Measurements from ENCODE around the gene HRH1. TPM values are rescaled to one million over a fixed set of nuclear protein-coding genes. Genes with fewer than 3 reads are reported as not detected.

HRH1 gene
- total and polyA plus RNA-seq, 8 donors: 4.5 to 6.7 (median 5.0) TPM

- intact Hi-C loops (cut with DNase I): no loop called here
- H3K36me3 ChIP-seq: no peaks in the 10 kb centered on the region
- no peaks in the 10 kb centered on the region for H3K9me3 ChIP-seq
- no peaks in the 10 kb centered on the region for H3K27me3 ChIP-seq
- no peak overlapping the region for H3K4me3 ChIP-seq
- DNase-seq (no peak), ATAC-seq (peak; percentile 66)
- no peak overlapping the region for H3K27ac ChIP-seq
- TF ChIP-seq CTCF (IDR thresholded peaks at IDR 0.05): no peak
- no peaks in the 10 kb centered on the region for H3K4me1 ChIP-seq
Observed at GRCh38 chr3:11167590-11167989, 13.3 kb downstream of the HRH1 start.

- H3K4me1 ChIP-seq: no peaks in the 10 kb centered on the region
- H3K4me3 ChIP-seq: no peak overlapping the region
- H3K27ac ChIP-seq: no peak overlapping the region
- no peak for TF ChIP-seq CTCF (IDR thresholded peaks at IDR 0.05)
- no peaks in the 10 kb centered on the region for H3K27me3 ChIP-seq
- ATAC-seq: no peak
- intact Hi-C loops (cut with DNase I): no loop called here
- DNase-seq: no peak
- no peaks in the 10 kb centered on the region for H3K9me3 ChIP-seq
- H3K36me3 ChIP-seq: no peaks in the 10 kb centered on the region
Observed at GRCh38 chr3:11168406-11168805, 14.1 kb downstream of the HRH1 start.

GRCh38 chr3:11168881-11169805, 14.8 kb downstream of the HRH1 start:
- intact Hi-C loops (cut with DNase I): no loop called here
- TF ChIP-seq CTCF (IDR thresholded peaks at IDR 0.05): no peak
- Histone ChIP-seq H3K9me3 (no peaks in the 10 kb centered on the region), H3K4me1 (no peaks in the 10 kb centered on the region), H3K4me3 (no peak overlapping the region), H3K36me3 (no peaks in the 10 kb centered on the region), H3K27ac (no peak overlapping the region), H3K27me3 (no peaks in the 10 kb centered on the region)
- no peak for ATAC-seq
- no peak for DNase-seq

GRCh38 chr3:11170052-11170770, 15.9 kb downstream of the HRH1 start:
- Histone ChIP-seq H3K36me3 (no peaks in the 10 kb centered on the region), H3K4me3 (no peak overlapping the region), H3K27me3 (no peaks in the 10 kb centered on the region), H3K27ac (no peak overlapping the region), H3K9me3 (no peaks in the 10 kb centered on the region), H3K4me1 (no peaks in the 10 kb centered on the region)
- no peak for DNase-seq
- intact Hi-C loops (cut with DNase I): no loop called here
- TF ChIP-seq CTCF (IDR thresholded peaks at IDR 0.05): no peak
- no peak for ATAC-seq

GRCh38 chr3:11172096-11172690, 17.9 kb downstream of the HRH1 start:
- no peak for TF ChIP-seq CTCF (IDR thresholded peaks at IDR 0.05)
- H3K4me1 ChIP-seq: no peaks in the 10 kb centered on the region
- intact Hi-C loops (cut with DNase I): no loop called here
- no peak overlapping the region for H3K4me3 ChIP-seq
- ATAC-seq (no peak), DNase-seq (no peak)
- H3K27me3 ChIP-seq: no peaks in the 10 kb centered on the region
- no peaks in the 10 kb centered on the region for H3K36me3 ChIP-seq
- peak overlapping the region in 1 of 2 donors; percentile 19 for H3K27ac ChIP-seq
- H3K9me3 ChIP-seq: no peaks in the 10 kb centered on the region
